T-helper 17 cell (primary cell): ENCODE results near the gene FLNB. TPM values are rescaled to one million over a fixed set of nuclear protein-coding genes. Genes with fewer than 3 reads are reported as not detected.

Source experiments
- ATAC-seq: fragments of 150-1000 bp; cut with Tn5 transposase; 2 replicates; pipeline ENCODE4 v1.10.0; 2021; ENCODE audit warnings: mild to moderate bottlenecking, moderate library complexity
- DNase-seq, 3 donors: peaks; one replicate each; pipeline versions ENCODE4 v3.0.0 to v3.0.0-alpha.2; 2020 to 2021
- H3K9me3 ChIP-seq: one replicate; pipeline ENCODE4 v1.7.0; 2013; ENCODE audit warnings: low read length, mild to moderate bottlenecking; ENCODE audit not compliant: control insufficient read depth, poor library complexity, severe bottlenecking
- H3K27ac Mint-ChIP-seq: one replicate; pipeline ENCODE4 v1.8.0; 2022; ENCODE audit warnings: mild to moderate bottlenecking, moderate library complexity, mixed read lengths
- H3K27me3 Mint-ChIP-seq: one replicate; pipeline ENCODE4 v1.8.0; 2022; ENCODE audit warnings: mixed read lengths
- H3K36me3 Mint-ChIP-seq: one replicate; pipeline ENCODE4 v1.8.0; 2022; ENCODE audit warnings: low read depth, mixed read lengths
- H3K4me1 Mint-ChIP-seq: one replicate; pipeline ENCODE4 v1.8.0; 2022; ENCODE audit warnings: mild to moderate bottlenecking, mixed read lengths
- H3K4me3 Mint-ChIP-seq: one replicate; pipeline ENCODE4 v1.8.0; 2022; ENCODE audit warnings: mild to moderate bottlenecking, moderate library complexity, mixed read lengths
- total RNA-seq, 4 donors: library from RNA in 2 of 4; stranded (reverse) in 2 of 4; gene quantifications; one replicate each; pipeline ENCODE4 v1.2.3 and lab custom pipeline; 2022 to 2026

The FLNB gene
- total RNA-seq, 2 donors from 2014 or later, result 41.1 to 42.5 TPM

GRCh38 chr3:58178528-58179234, 170.5 kb downstream of the FLNB start:
- Mint-ChIP-seq H3K27ac (peak overlapping the region; percentile 56), H3K27me3 (no peaks in the 10 kb centered on the region), H3K36me3 (no peaks in the 10 kb centered on the region), H3K4me3 (peak overlapping the region; percentile 83), H3K4me1 (peaks cover 6% of the 10 kb centered on the region)
- no peak for ATAC-seq
- no peak for DNase-seq
- no peaks in the 10 kb centered on the region for H3K9me3 ChIP-seq

GRCh38 chr3:58179235-58180098, 171.2 kb downstream of the FLNB start:
- Mint-ChIP-seq H3K27ac (no peak overlapping the region), H3K4me1 (peaks cover 6% of the 10 kb centered on the region)

GRCh38 chr3:58180099-58180880, 172.1 kb downstream of the FLNB start:
- Mint-ChIP-seq H3K4me1 (peaks cover 6% of the 10 kb centered on the region), H3K27me3 (no peaks in the 10 kb centered on the region), H3K36me3 (no peaks in the 10 kb centered on the region), H3K27ac (no peak overlapping the region), H3K4me3 (peak overlapping the region; percentile 28)
- ATAC-seq (no peak), DNase-seq (no peak)
- H3K9me3 ChIP-seq, result no peaks in the 10 kb centered on the region

More at GRCh38 chr3:58179235-58180098, 171.2 kb downstream of the FLNB start:
- DNase-seq (no peak), ATAC-seq (no peak)
- H3K9me3 ChIP-seq, result no peaks in the 10 kb centered on the region
- no peak overlapping the region for H3K4me3 Mint-ChIP-seq
- H3K36me3 Mint-ChIP-seq, result no peaks in the 10 kb centered on the region
- H3K27me3 Mint-ChIP-seq, result no peaks in the 10 kb centered on the region

- ATAC-seq (no peak), DNase-seq (no peak)
- H3K27ac Mint-ChIP-seq, result no peak overlapping the region
- no peaks in the 10 kb centered on the region for H3K36me3 Mint-ChIP-seq
- H3K4me3 Mint-ChIP-seq, result no peak overlapping the region
- peaks cover 6% of the 10 kb centered on the region for H3K4me1 Mint-ChIP-seq
- H3K9me3 ChIP-seq, result no peaks in the 10 kb centered on the region
- no peaks in the 10 kb centered on the region for H3K27me3 Mint-ChIP-seq
Observed at GRCh38 chr3:58180940-58181587, 172.8 kb downstream of the FLNB start.

- peaks cover 5% of the 10 kb centered on the region for H3K4me1 Mint-ChIP-seq
- H3K4me3 Mint-ChIP-seq, result no peak overlapping the region
- no peaks in the 10 kb centered on the region for H3K27me3 Mint-ChIP-seq
- DNase-seq (no peak), ATAC-seq (no peak)
- H3K36me3 Mint-ChIP-seq, result no peaks in the 10 kb centered on the region
- H3K27ac Mint-ChIP-seq, result no peak overlapping the region
- H3K9me3 ChIP-seq, result no peaks in the 10 kb centered on the region
Observed at GRCh38 chr3:58183221-58183620, 175.0 kb downstream of the FLNB start.

- DNase-seq (no peak), ATAC-seq (no peak)
- no peaks in the 10 kb centered on the region for H3K9me3 ChIP-seq
- Mint-ChIP-seq H3K36me3 (no peaks in the 10 kb centered on the region), H3K4me3 (no peak overlapping the region), H3K27ac (no peak overlapping the region), H3K4me1 (peaks cover 2% of the 10 kb centered on the region), H3K27me3 (no peaks in the 10 kb centered on the region)
Observed at GRCh38 chr3:58183891-58184290, 175.7 kb downstream of the FLNB start.

- ATAC-seq (no peak), DNase-seq (no peak)
- peaks cover 2% of the 10 kb centered on the region for H3K4me1 Mint-ChIP-seq
- H3K36me3 Mint-ChIP-seq, result no peaks in the 10 kb centered on the region
- H3K4me3 Mint-ChIP-seq, result no peak overlapping the region
- H3K27me3 Mint-ChIP-seq, result no peaks in the 10 kb centered on the region
- no peak overlapping the region for H3K27ac Mint-ChIP-seq
- H3K9me3 ChIP-seq, result no peaks in the 10 kb centered on the region
Observed at GRCh38 chr3:58184309-58184981, 176.2 kb downstream of the FLNB start.

GRCh38 chr3:58184982-58185360, 176.7 kb downstream of the FLNB start:
- H3K27me3 Mint-ChIP-seq, result no peaks in the 10 kb centered on the region
- H3K9me3 ChIP-seq, result no peaks in the 10 kb centered on the region
- H3K36me3 Mint-ChIP-seq, result no peaks in the 10 kb centered on the region
- no peak for DNase-seq
- H3K4me1 Mint-ChIP-seq, result peaks cover 2% of the 10 kb centered on the region
- no peak overlapping the region for H3K27ac Mint-ChIP-seq
- no peak overlapping the region for H3K4me3 Mint-ChIP-seq
- no peak for ATAC-seq

- DNase-seq (no peak), ATAC-seq (no peak)
- no peaks in the 10 kb centered on the region for H3K9me3 ChIP-seq
- H3K4me3 Mint-ChIP-seq, result no peak overlapping the region
- H3K27ac Mint-ChIP-seq, result no peak overlapping the region
- H3K27me3 Mint-ChIP-seq, result no peaks in the 10 kb centered on the region
- no peaks in the 10 kb centered on the region for H3K36me3 Mint-ChIP-seq
- H3K4me1 Mint-ChIP-seq, result peaks cover 4% of the 10 kb centered on the region
Observed at GRCh38 chr3:58188173-58188564, 179.9 kb downstream of the FLNB start.

- ATAC-seq (no peak), DNase-seq (no peak)
- Mint-ChIP-seq H3K4me1 (peaks cover 4% of the 10 kb centered on the region), H3K4me3 (no peak overlapping the region), H3K36me3 (no peaks in the 10 kb centered on the region), H3K27ac (no peak overlapping the region), H3K27me3 (no peaks in the 10 kb centered on the region)
- no peaks in the 10 kb centered on the region for H3K9me3 ChIP-seq
Observed at GRCh38 chr3:58188921-58189451, 180.8 kb downstream of the FLNB start.

GRCh38 chr3:58189691-58190090, 181.5 kb downstream of the FLNB start:
- peaks cover 4% of the 10 kb centered on the region for H3K4me1 Mint-ChIP-seq
- DNase-seq (no peak), ATAC-seq (no peak)
- H3K27ac Mint-ChIP-seq, result no peak overlapping the region
- H3K27me3 Mint-ChIP-seq, result no peaks in the 10 kb centered on the region
- no peaks in the 10 kb centered on the region for H3K36me3 Mint-ChIP-seq
- H3K4me3 Mint-ChIP-seq, result no peak overlapping the region
- H3K9me3 ChIP-seq, result no peaks in the 10 kb centered on the region

- no peak overlapping the region for H3K27ac Mint-ChIP-seq
- no peaks in the 10 kb centered on the region for H3K36me3 Mint-ChIP-seq
- H3K27me3 Mint-ChIP-seq, result no peaks in the 10 kb centered on the region
- no peaks in the 10 kb centered on the region for H3K9me3 ChIP-seq
- DNase-seq (no peak), ATAC-seq (no peak)
- peaks cover 4% of the 10 kb centered on the region for H3K4me1 Mint-ChIP-seq
- H3K4me3 Mint-ChIP-seq, result no peak overlapping the region
Observed at GRCh38 chr3:58190291-58190690, 182.1 kb downstream of the FLNB start.
